GM21717 (cell line): ENCODE results near the gene KLHL14.

Experiments
- ATAC-seq: cut with Tn5 transposase; IDR thresholded peaks from one replicate; pipeline ENCODE4 v1.9.1; 2021; ENCODE audit warnings: mild to moderate bottlenecking, moderate library complexity; ENCODE audit not compliant: unreplicated experiment

The KLHL14 gene

GRCh38 chr18:32724071-32724749, 48.6 kb downstream of the KLHL14 start:
- ATAC-seq: no peak

- ATAC-seq: no peak
Observed at GRCh38 chr18:32722279-32722678, 50.5 kb downstream of the KLHL14 start.

- ATAC-seq: no peak
Observed at GRCh38 chr18:32717126-32717525, 55.7 kb downstream of the KLHL14 start.

- ATAC-seq: peak; percentile 96
Observed at GRCh38 chr18:32714571-32715148, 58.2 kb downstream of the KLHL14 start.

GRCh38 chr18:32712860-32713259, 60.0 kb downstream of the KLHL14 start:
- ATAC-seq: no peak

GRCh38 chr18:32711862-32712261, 61.0 kb downstream of the KLHL14 start:
- ATAC-seq: no peak

GRCh38 chr18:32707586-32707985, 65.2 kb downstream of the KLHL14 start:
- ATAC-seq: no peak

GRCh38 chr18:32707147-32707546, 65.7 kb downstream of the KLHL14 start:
- ATAC-seq: no peak

- no peak for ATAC-seq
Observed at GRCh38 chr18:32701313-32701712, 71.5 kb downstream of the KLHL14 start.

- ATAC-seq: no peak
Observed at GRCh38 chr18:32698153-32698552, 74.7 kb downstream of the KLHL14 start.

- ATAC-seq: no peak
Observed at GRCh38 chr18:32696376-32696775, 76.4 kb downstream of the KLHL14 start.

- ATAC-seq: no peak
Observed at GRCh38 chr18:32695534-32695933, 77.3 kb downstream of the KLHL14 start.

- ATAC-seq: no peak
Observed at GRCh38 chr18:32688821-32689220, 84.0 kb downstream of the KLHL14 start.

- no peak for ATAC-seq
Observed at GRCh38 chr18:32684940-32685339, 87.9 kb downstream of the KLHL14 start.

- ATAC-seq: no peak
Observed at GRCh38 chr18:32684096-32684495, 88.7 kb downstream of the KLHL14 start.

- ATAC-seq: no peak
Observed at GRCh38 chr18:32683044-32683443, 89.8 kb downstream of the KLHL14 start.

- ATAC-seq: no peak
Observed at GRCh38 chr18:32677578-32677977, 95.2 kb downstream of the KLHL14 start.

- no peak for ATAC-seq
Observed at GRCh38 chr18:32674491-32674890, 98.3 kb downstream of the KLHL14 start.

GRCh38 chr18:32672398-32672797, 100.4 kb downstream of the KLHL14 start:
- ATAC-seq: no peak

GRCh38 chr18:32670727-32671126, 102.1 kb downstream of the KLHL14 start:
- ATAC-seq: no peak

GRCh38 chr18:32669549-32670165, 103.2 kb downstream of the KLHL14 start:
- ATAC-seq: no peak

GRCh38 chr18:32668956-32669355, 103.9 kb downstream of the KLHL14 start:
- ATAC-seq: no peak
